GM12878 (cell line): Measurements from ENCODE around the gene SLC25A48.
"Not testable (repeated sequence)": the region's sequence is repeated elsewhere in the genome, so short reads cannot be mapped to it uniquely, and the experiment has no call there.

Experiments used
- CREM ChIP-seq: IDR thresholded peaks from 2 replicates; pipeline ENCODE4 v1.6.1; 2014; ENCODE audit warnings: antibody characterized with exemption, low read depth
- CTCF ChIP-seq, 3 experiments: IDR thresholded peaks in 2 of 3; conservative IDR thresholded peaks in 1 of 3; 2 replicates each; pipeline ENCODE4 v1.5.1; 2011; ENCODE audit warnings: low read depth in 3 of 3, low read length in 3 of 3, mild to moderate bottlenecking in 3 of 3, control low read depth in 2 of 3, moderate library complexity in 2 of 3, inconsistent platforms in 1 of 3, mixed read lengths in 1 of 3; ENCODE audit not compliant: control insufficient read depth in 2 of 3, insufficient read depth in 1 of 3; ENCODE audit errors: extremely low read depth in 1 of 3
- EZH2 ChIP-seq: IDR thresholded peaks from 2 replicates; pipeline ENCODE4 v1.6.1; 2012; ENCODE audit warnings: low read depth, mild to moderate bottlenecking, control low read depth, inconsistent platforms, low read length, borderline replicate concordance; ENCODE audit not compliant: control insufficient read depth
- GABPA ChIP-seq: IDR thresholded peaks from 2 replicates; pipeline ENCODE4 v1.6.1; 2014; ENCODE audit warnings: antibody characterized with exemption, low read depth, mild to moderate bottlenecking, inconsistent platforms
- HCFC1 ChIP-seq: fragments of 150-350 bp; IDR thresholded peaks from 2 replicates; pipeline ENCODE4 v1.6.1; 2014; ENCODE audit warnings: low read length
- HDAC2 ChIP-seq: fragments of 200-600 bp; sonication (generic); IDR thresholded peaks from 2 replicates; pipeline ENCODE4 v1.6.1; 2017
- MAX ChIP-seq: IDR thresholded peaks from 2 replicates; pipeline ENCODE4 v1.6.1; 2012; ENCODE audit warnings: low read depth, low read length, improper control_type of control experiment
- MYC ChIP-seq: IDR thresholded peaks from 2 replicates; pipeline ENCODE4 v1.6.1; 2011; ENCODE audit warnings: mild to moderate bottlenecking, low read length, moderate library complexity, inconsistent platforms; ENCODE audit not compliant: insufficient read depth, insufficient replicate concordance, insufficient read length, severe bottlenecking
- NFIC ChIP-seq: IDR thresholded peaks from 2 replicates; pipeline ENCODE4 v1.6.1; 2012; ENCODE audit warnings: low read depth, mild to moderate bottlenecking, inconsistent platforms, low read length, moderate library complexity
- NFYA ChIP-seq: IDR thresholded peaks from 2 replicates; pipeline ENCODE4 v1.6.1; 2011; ENCODE audit warnings: low read depth, mild to moderate bottlenecking, low read length, improper control_type of control experiment, borderline replicate concordance
- NR2C2 ChIP-seq: IDR thresholded peaks from 2 replicates; pipeline ENCODE4 v1.6.1; 2011; ENCODE audit warnings: borderline replicate concordance, low read depth; ENCODE audit not compliant: control insufficient read depth, insufficient read length
- RUNX3 ChIP-seq: IDR thresholded peaks from 2 replicates; pipeline ENCODE4 v1.6.1; 2012; ENCODE audit warnings: low read length, inconsistent platforms
- USF1 ChIP-seq: IDR thresholded peaks from 2 replicates; pipeline ENCODE4 v1.6.1; 2011; ENCODE audit warnings: borderline replicate concordance, low read depth, mild to moderate bottlenecking, moderate library complexity, mixed read lengths, low read length; ENCODE audit not compliant: insufficient read depth; ENCODE audit errors: extremely low read length
- USF2 ChIP-seq: IDR thresholded peaks from 2 replicates; pipeline ENCODE4 v1.6.1; 2011; ENCODE audit warnings: low read depth, low read length, improper control_type of control experiment, borderline replicate concordance

GRCh38 chr5:135838395-135838794 is 3.9 kb downstream of the SLC25A48 start:
- TF ChIP-seq NFYA; CTCF (IDR thresholded peaks at IDR 0.05 in 2 of 3, conservative IDR thresholded peaks at IDR 0.05 in 1 of 3; ENCODE audit: control insufficient read depth in 2 of 3, extremely low read depth in 1 of 3, insufficient read depth in 1 of 3, low read depth in 3 of 3, low read length in 3 of 3); USF1; NR2C2; MYC; MAX; USF2; HCFC1; CREM; HDAC2; GABPA; NFIC; EZH2; RUNX3: not testable (repeated sequence)
